ENCODE data around the gene MAN1C1.

MAN1C1 gene

DNA sequence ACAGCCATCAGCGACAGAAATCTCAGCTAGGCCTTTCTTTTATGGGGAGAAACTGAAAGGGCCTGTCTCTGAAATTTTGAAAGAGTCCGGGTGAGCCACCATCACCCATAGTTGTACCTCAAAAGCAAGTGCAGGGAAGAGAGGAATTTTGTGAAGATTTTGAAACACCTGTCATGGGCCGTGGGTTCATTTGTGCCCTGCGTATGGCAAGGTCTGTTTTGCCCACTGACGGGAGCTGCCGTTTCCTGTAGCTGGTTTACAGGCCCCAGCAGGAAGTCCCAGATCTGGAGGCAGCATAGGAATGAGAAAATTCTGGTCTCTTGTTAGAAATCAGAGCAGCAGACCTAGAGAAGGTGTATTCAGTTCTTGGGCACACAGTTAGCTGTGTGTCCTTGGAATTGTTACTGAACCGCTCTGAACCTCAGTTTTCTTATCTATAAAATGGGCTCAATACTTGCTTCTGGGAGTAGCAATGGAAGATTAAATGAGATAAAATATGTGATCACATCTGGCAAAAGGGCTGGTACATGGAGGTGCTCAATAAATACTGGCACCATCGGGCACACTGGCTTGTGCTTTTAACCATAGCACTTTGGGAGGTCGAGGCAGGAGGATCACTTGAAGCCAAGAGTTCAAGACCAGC, 52.5 kb downstream of the MAN1C1 start:
- Histone ChIP-seq H3K27me3 (ENCODE audit: control insufficient read depth, insufficient read depth, low read length) (peaks cover 63% of the 10 kb centered on the region), H3K4me1 (ENCODE audit: control insufficient read depth, insufficient read depth, low read length) (no peaks in the 10 kb centered on the region), H3K9ac (ENCODE audit: low read depth, low read length) (no peak overlapping the region)

GRCh38 chr1:25669781-25670567, 53.4 kb downstream of the MAN1C1 start:
- Histone ChIP-seq H3K36me3 (ENCODE audit: insufficient read depth, low read length) (no peaks in the 10 kb centered on the region), H3K9me3 (replicated peaks; ENCODE audit: low read length) (no peaks in the 10 kb centered on the region), H3K9ac (ENCODE audit: low read depth, low read length) (no peak overlapping the region), H3K27me3 (ENCODE audit: control insufficient read depth, insufficient read depth, low read length) (peaks cover 55% of the 10 kb centered on the region), H3K4me3 (ENCODE audit: low read length) (no peak overlapping the region), H3K4me2 (ENCODE audit: low read length) (no peak overlapping the region), H3K4me1 (ENCODE audit: control insufficient read depth, insufficient read depth, low read length) (no peaks in the 10 kb centered on the region)

More for the DNA sequence above, 52.5 kb downstream of the MAN1C1 start:
- Histone ChIP-seq H3K36me3 (ENCODE audit: insufficient read depth, low read length) (no peaks in the 10 kb centered on the region), H3K4me2 (ENCODE audit: low read length) (no peak overlapping the region), H3K9me3 (replicated peaks; ENCODE audit: low read length) (no peaks in the 10 kb centered on the region), H3K4me3 (ENCODE audit: low read length) (no peak overlapping the region)

GRCh38 chr1:25671929-25672328, 55.3 kb downstream of the MAN1C1 start:
- Histone ChIP-seq H3K4me3 (ENCODE audit: low read length) (no peak overlapping the region), H3K9me3 (replicated peaks; ENCODE audit: low read length) (no peaks in the 10 kb centered on the region), H3K4me2 (ENCODE audit: low read length) (no peak overlapping the region), H3K36me3 (ENCODE audit: insufficient read depth, low read length) (no peaks in the 10 kb centered on the region), H3K4me1 (ENCODE audit: control insufficient read depth, insufficient read depth, low read length) (no peaks in the 10 kb centered on the region), H3K9ac (ENCODE audit: low read depth, low read length) (no peak overlapping the region), H3K27me3 (ENCODE audit: control insufficient read depth, insufficient read depth, low read length) (peaks cover 50% of the 10 kb centered on the region)

DNA sequence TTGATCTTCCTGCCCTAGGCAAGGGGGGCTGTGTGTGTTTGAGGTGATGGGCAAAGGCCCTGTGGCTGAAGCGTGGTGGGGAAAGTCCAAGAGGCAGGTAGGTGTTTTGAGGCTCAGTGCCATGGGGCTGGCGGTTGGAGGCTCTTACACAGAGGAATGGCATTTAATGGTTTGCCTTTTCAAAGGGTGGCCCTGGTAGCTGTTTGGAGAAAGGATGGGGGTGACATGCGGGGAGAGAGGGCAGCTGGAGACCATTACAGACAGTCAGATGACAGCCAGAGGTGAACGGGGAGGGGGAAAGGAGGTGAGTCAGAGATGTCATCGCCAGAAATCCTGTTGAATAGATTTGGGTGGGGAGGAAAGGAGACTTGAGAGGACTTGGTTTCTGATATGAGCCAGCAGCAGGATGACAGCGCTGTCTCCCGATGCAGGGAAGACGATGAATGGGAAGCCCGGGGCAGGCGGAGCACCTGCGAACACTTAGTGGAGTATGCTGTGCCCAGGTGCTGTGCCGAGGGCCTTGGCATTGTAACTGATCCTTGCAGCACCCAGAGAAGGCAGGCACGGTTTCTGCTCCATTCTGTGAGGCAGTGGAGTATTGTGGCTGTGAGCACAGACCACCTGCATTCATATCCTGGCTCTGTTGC, 56.3 kb downstream of the MAN1C1 start:
- Histone ChIP-seq H3K9me3 (replicated peaks; ENCODE audit: low read length) (no peaks in the 10 kb centered on the region), H3K4me1 (ENCODE audit: control insufficient read depth, insufficient read depth, low read length) (no peaks in the 10 kb centered on the region), H3K9ac (ENCODE audit: low read depth, low read length) (no peak overlapping the region)

GRCh38 chr1:25673456-25673855, 56.9 kb downstream of the MAN1C1 start:
- Histone ChIP-seq H3K27me3 (ENCODE audit: control insufficient read depth, insufficient read depth, low read length) (peaks cover 59% of the 10 kb centered on the region), H3K4me2 (ENCODE audit: low read length) (no peak overlapping the region), H3K9me3 (replicated peaks; ENCODE audit: low read length) (no peaks in the 10 kb centered on the region), H3K4me1 (ENCODE audit: control insufficient read depth, insufficient read depth, low read length) (no peaks in the 10 kb centered on the region), H3K9ac (ENCODE audit: low read depth, low read length) (no peak overlapping the region), H3K4me3 (ENCODE audit: low read length) (no peak overlapping the region), H3K36me3 (ENCODE audit: insufficient read depth, low read length) (no peaks in the 10 kb centered on the region)

More for the DNA sequence above, 56.3 kb downstream of the MAN1C1 start:
- no peak overlapping the region for H3K4me2 ChIP-seq (ENCODE audit: low read length)
- peaks cover 54% of the 10 kb centered on the region for H3K27me3 ChIP-seq (ENCODE audit: control insufficient read depth, insufficient read depth, low read length)
- H3K36me3 ChIP-seq (ENCODE audit: insufficient read depth, low read length) = no peaks in the 10 kb centered on the region
- H3K4me3 ChIP-seq (ENCODE audit: low read length) = no peak overlapping the region

DNA sequence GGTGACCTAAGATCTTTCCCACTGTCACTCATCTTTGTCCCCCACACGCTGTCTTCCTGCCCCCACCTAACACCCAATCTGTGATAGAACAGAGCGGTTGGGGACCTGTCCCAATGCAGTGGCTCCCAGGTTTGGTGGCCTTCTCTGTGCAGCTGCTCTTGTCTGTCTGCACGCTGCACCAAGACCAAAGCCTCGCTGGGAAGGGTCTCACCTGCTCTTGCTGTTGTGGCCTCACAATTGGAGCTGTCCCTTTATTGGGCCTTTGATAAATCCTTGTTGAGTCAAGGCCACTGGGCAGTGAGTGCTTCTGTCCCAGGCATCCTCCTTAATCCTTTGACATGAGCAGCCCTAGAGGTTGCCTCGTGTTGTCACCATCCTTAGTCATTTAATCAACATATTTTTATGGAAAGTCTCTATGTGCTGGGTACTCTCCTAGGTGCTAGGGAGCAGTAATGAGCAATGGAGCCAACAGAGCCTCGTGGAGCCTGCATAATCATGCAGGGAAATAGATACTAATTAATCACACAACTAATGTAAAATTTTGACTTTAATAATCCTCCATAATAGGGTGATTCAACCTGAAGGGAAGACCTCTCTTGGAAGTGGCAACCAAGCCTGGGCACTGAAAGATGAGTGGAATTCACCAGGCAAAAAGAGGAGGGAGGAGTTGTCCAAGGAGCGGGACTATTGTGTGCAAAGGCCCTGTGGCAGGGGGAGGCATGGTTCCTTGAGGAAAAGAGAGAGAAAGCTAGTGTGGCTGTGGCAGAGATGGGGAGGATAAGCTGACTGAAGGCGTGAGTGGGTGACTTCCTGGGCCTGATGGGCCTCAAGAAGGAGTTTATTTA, 57.6 kb downstream of the MAN1C1 start:
- Histone ChIP-seq H3K4me3 (ENCODE audit: low read length) (no peak overlapping the region), H3K4me2 (ENCODE audit: low read length) (no peak overlapping the region), H3K27me3 (ENCODE audit: control insufficient read depth, insufficient read depth, low read length) (peaks cover 61% of the 10 kb centered on the region), H3K4me1 (ENCODE audit: control insufficient read depth, insufficient read depth, low read length) (no peaks in the 10 kb centered on the region), H3K9ac (ENCODE audit: low read depth, low read length) (no peak overlapping the region), H3K36me3 (ENCODE audit: insufficient read depth, low read length) (no peaks in the 10 kb centered on the region), H3K9me3 (replicated peaks; ENCODE audit: low read length) (no peaks in the 10 kb centered on the region)

DNA sequence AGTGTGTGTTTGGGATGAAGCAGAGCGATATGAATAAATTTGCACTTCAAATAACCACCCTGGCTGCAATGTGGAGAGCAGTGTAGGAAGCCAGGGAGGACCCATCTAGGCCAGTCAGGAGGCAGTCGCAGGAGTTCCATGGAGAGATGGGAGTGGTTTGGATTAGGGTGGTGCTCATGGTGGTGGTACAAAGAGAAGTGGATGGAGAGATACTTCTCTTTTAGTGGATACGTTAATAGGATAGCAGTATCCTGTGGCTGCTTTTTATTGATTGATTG, 58.2 kb downstream of the MAN1C1 start:
- Histone ChIP-seq H3K4me1 (ENCODE audit: control insufficient read depth, insufficient read depth, low read length) (no peaks in the 10 kb centered on the region), H3K9me3 (replicated peaks; ENCODE audit: low read length) (no peaks in the 10 kb centered on the region), H3K9ac (ENCODE audit: low read depth, low read length) (no peak overlapping the region), H3K4me3 (ENCODE audit: low read length) (no peak overlapping the region), H3K4me2 (ENCODE audit: low read length) (no peak overlapping the region), H3K36me3 (ENCODE audit: insufficient read depth, low read length) (no peaks in the 10 kb centered on the region), H3K27me3 (ENCODE audit: control insufficient read depth, insufficient read depth, low read length) (peaks cover 62% of the 10 kb centered on the region)

- Histone ChIP-seq H3K9ac (ENCODE audit: low read depth, low read length) (no peak overlapping the region), H3K9me3 (replicated peaks; ENCODE audit: low read length) (no peaks in the 10 kb centered on the region), H3K36me3 (ENCODE audit: insufficient read depth, low read length) (no peaks in the 10 kb centered on the region), H3K27me3 (ENCODE audit: control insufficient read depth, insufficient read depth, low read length) (peaks cover 52% of the 10 kb centered on the region), H3K4me3 (ENCODE audit: low read length) (no peak overlapping the region), H3K4me2 (ENCODE audit: low read length) (no peak overlapping the region), H3K4me1 (ENCODE audit: control insufficient read depth, insufficient read depth, low read length) (no peaks in the 10 kb centered on the region)
Observed at GRCh38 chr1:25675729-25676476, 59.3 kb downstream of the MAN1C1 start.

GRCh38 chr1:25676488-25676887, 59.9 kb downstream of the MAN1C1 start:
- Histone ChIP-seq H3K4me1 (ENCODE audit: control insufficient read depth, insufficient read depth, low read length) (no peaks in the 10 kb centered on the region), H3K9me3 (replicated peaks; ENCODE audit: low read length) (no peaks in the 10 kb centered on the region), H3K27me3 (ENCODE audit: control insufficient read depth, insufficient read depth, low read length) (peaks cover 51% of the 10 kb centered on the region)

GRCh38 chr1:25677193-25677773, 60.7 kb downstream of the MAN1C1 start:
- Histone ChIP-seq H3K4me2 (ENCODE audit: low read length) (no peak overlapping the region), H3K36me3 (ENCODE audit: insufficient read depth, low read length) (no peaks in the 10 kb centered on the region), H3K4me1 (ENCODE audit: control insufficient read depth, insufficient read depth, low read length) (no peaks in the 10 kb centered on the region), H3K27me3 (ENCODE audit: control insufficient read depth, insufficient read depth, low read length) (peaks cover 51% of the 10 kb centered on the region), H3K9me3 (replicated peaks; ENCODE audit: low read length) (no peaks in the 10 kb centered on the region), H3K9ac (ENCODE audit: low read depth, low read length) (no peak overlapping the region), H3K4me3 (ENCODE audit: low read length) (no peak overlapping the region)

More at GRCh38 chr1:25676488-25676887, 59.9 kb downstream of the MAN1C1 start:
- no peak overlapping the region for H3K4me2 ChIP-seq (ENCODE audit: low read length)
- H3K9ac ChIP-seq (ENCODE audit: low read depth, low read length) = no peak overlapping the region
- no peak overlapping the region for H3K4me3 ChIP-seq (ENCODE audit: low read length)
- H3K36me3 ChIP-seq (ENCODE audit: insufficient read depth, low read length) = no peaks in the 10 kb centered on the region
